HepG2 (cell line): ENCODE measurements around the gene CENPW. TPM values are rescaled to one million over a fixed set of nuclear protein-coding genes. Genes with fewer than 3 reads are reported as not detected.

Experiments used
- ARID2 ChIP-seq: sonication (generic); formaldehyde crosslinking; IDR thresholded peaks from 2 replicates; pipeline ENCODE4 v1.8.1; 2022; ENCODE audit warnings: mild to moderate bottlenecking, missing genetic modification reagents, borderline replicate concordance
- CBX5 ChIP-seq: sonication (generic); formaldehyde crosslinking; IDR thresholded peaks from 2 replicates; pipeline ENCODE4 v1.4.0; 2020; ENCODE audit warnings: missing genetic modification reagents, borderline replicate concordance
- CHCHD3 ChIP-seq: sonication (generic); formaldehyde crosslinking; IDR thresholded peaks from 2 replicates; pipeline ENCODE4 v1.8.0; 2022; ENCODE audit warnings: mild to moderate bottlenecking, missing genetic modification reagents, moderate library complexity
- CHD2 ChIP-seq: IDR thresholded peaks from 2 replicates; pipeline ENCODE4 v1.6.1; 2011; ENCODE audit warnings: low read depth, low read length, improper control_type of control experiment
- TAF1 ChIP-seq: sonication (generic); formaldehyde crosslinking; IDR thresholded peaks from 2 replicates; pipeline ENCODE4 v1.4.0; 2020; ENCODE audit warnings: missing genetic modification reagents
- ZNF256 ChIP-seq: sonication (generic); formaldehyde crosslinking; conservative IDR thresholded peaks from 2 replicates; pipeline ENCODE4 v1.4.0; 2020; ENCODE audit warnings: missing genetic modification reagents
- ZNF382 ChIP-seq: sonication (generic); formaldehyde crosslinking; IDR thresholded peaks from 2 replicates; pipeline ENCODE4 v1.5.0; 2020; ENCODE audit warnings: missing genetic modification reagents, mild to moderate bottlenecking, borderline replicate concordance
- ZNF431 ChIP-seq: sonication (generic); formaldehyde crosslinking; IDR thresholded peaks from 2 replicates; pipeline ENCODE4 v1.9.0; 2022; ENCODE audit warnings: missing genetic modification reagents, low read depth, mild to moderate bottlenecking, borderline replicate concordance
- ZNF547 ChIP-seq: sonication (generic); formaldehyde crosslinking; IDR thresholded peaks from 2 replicates; pipeline ENCODE4 v1.5.1; 2020; ENCODE audit warnings: mild to moderate bottlenecking, missing genetic modification reagents
- ZNF589 ChIP-seq: sonication (generic); formaldehyde crosslinking; conservative IDR thresholded peaks from 2 replicates; pipeline ENCODE4 v1.8.0; 2022; ENCODE audit warnings: mild to moderate bottlenecking, moderate library complexity, missing genetic modification reagents
- ZNF629 ChIP-seq: sonication (generic); formaldehyde crosslinking; conservative IDR thresholded peaks from 2 replicates; pipeline ENCODE4 v1.5.0; 2020; ENCODE audit warnings: missing genetic modification reagents
- ZNF83 ChIP-seq: sonication (generic); formaldehyde crosslinking; IDR thresholded peaks from 2 replicates; pipeline ENCODE4 v1.4.0; 2020; ENCODE audit warnings: missing genetic modification reagents, mild to moderate bottlenecking, borderline replicate concordance
- polyA plus RNA-seq, 8 experiments: library from polyadenylated mRNA; depleted of rRNA in 3 of 8; stranded (reverse) in 7 of 8; unstranded in 1 of 8; fragments of >200 nt; fragmentation: Illumina TruSeq in 4 of 8; extraction: Trizol in 4 of 8; gene quantifications; 2 replicates each; pipeline versions ENCODE4 v1.2.1 to v1.2.3, GENCODE V29; 2011 to 2016; ENCODE audit warnings: low read depth in 4 of 8, missing spikeins in 1 of 8, mixed read lengths in 1 of 8; ENCODE audit not compliant: insufficient read depth in 1 of 8
- total RNA-seq, 5 experiments: library from RNA; depleted of rRNA; stranded (reverse); fragments of >200 nt; fragmentation: Illumina TruSeq; extraction: Trizol; gene quantifications; 2 replicates each; pipeline ENCODE4 v1.2.3, GENCODE V29; 2016; ENCODE audit warnings: low read depth in 1 of 5
- TF ChIP-seq, protein P1 (sequence below): sonication (generic); formaldehyde crosslinking; IDR thresholded peaks from 2 replicates; pipeline ENCODE4 v1.4.0; 2020; ENCODE audit warnings: mild to moderate bottlenecking, missing genetic modification reagents
- TF ChIP-seq, protein P2 (sequence below): sonication (generic); formaldehyde crosslinking; IDR thresholded peaks from 2 replicates; pipeline ENCODE4 v1.4.0; 2020; ENCODE audit warnings: missing genetic modification reagents
- TF ChIP-seq, protein P3 (sequence below): sonication (generic); formaldehyde crosslinking; IDR thresholded peaks from 2 replicates; pipeline ENCODE4 v1.5.0; 2020; ENCODE audit warnings: missing genetic modification reagents
- TF ChIP-seq, protein P4 (sequence below), 2 experiments: sonication (generic) in 1 of 2; formaldehyde crosslinking in 1 of 2; IDR thresholded peaks; 2 replicates each; pipeline versions ENCODE4 v1.4.0 to v1.6.1; 2016 to 2020; ENCODE audit warnings: borderline replicate concordance in 1 of 2, low read depth in 1 of 2, mild to moderate bottlenecking in 1 of 2, missing genetic modification reagents in 1 of 2
- TF ChIP-seq, protein P5 (sequence below): sonication (generic); formaldehyde crosslinking; IDR thresholded peaks from 2 replicates; pipeline ENCODE4 v1.9.0; 2022; ENCODE audit warnings: low read depth, missing genetic modification reagents
- TF ChIP-seq, protein P6 (sequence below): sonication (generic); formaldehyde crosslinking; IDR thresholded peaks from 2 replicates; pipeline ENCODE4 v1.4.0; 2020; ENCODE audit warnings: mild to moderate bottlenecking, missing genetic modification reagents

Gene CENPW
- total and polyA plus RNA-seq, 2 of the 13 experiments (the other 11 are each of a cell fraction or from before 2014, with no cell fraction given), result 8.6 to 94.7 TPM

DNA sequence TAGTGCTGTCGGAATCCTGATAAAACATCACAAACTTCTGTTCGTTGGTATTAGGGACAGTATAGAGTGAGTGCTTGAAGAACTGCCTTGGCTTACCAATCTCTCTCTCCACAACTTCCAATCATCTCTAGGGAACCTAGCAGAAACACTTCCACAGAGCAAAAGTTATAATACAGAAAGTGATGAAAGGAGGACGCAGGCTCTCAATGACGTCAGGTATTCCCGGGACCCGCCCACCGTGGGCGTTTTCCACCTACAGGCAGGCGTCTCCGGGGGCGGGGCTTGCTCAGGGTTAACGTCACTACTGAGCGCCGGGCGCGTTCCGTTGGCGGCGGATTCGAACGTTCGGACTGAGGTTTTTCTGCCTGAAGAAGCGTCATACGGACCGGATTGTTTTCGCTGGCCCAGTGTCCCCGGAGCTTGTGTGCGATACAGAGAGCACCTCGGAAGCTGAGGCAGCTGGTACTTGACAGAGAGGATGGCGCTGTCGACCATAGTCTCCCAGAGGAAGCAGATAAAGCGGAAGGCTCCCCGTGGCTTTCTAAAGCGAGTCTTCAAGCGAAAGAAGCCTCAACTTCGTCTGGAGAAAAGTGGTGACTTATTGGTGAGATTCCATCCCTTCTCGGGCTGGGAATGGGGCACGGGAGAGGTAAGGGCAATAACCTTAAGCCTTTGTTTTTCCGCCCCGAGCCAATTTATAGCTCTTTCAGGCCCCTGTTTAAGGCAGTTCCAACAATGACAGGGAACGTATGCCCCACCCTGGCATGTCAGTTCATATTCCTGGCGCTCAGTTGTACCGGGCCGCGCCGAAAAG lies at the start of gene CENPW (continued):
- TF ChIP-seq, protein P1, sequence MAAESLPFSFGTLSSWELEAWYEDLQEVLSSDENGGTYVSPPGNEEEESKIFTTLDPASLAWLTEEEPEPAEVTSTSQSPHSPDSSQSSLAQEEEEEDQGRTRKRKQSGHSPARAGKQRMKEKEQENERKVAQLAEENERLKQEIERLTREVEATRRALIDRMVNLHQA (CRISPR knock-in tag), result no peak
- TF ChIP-seq CHD2, result no peak
- TF ChIP-seq, protein P2, sequence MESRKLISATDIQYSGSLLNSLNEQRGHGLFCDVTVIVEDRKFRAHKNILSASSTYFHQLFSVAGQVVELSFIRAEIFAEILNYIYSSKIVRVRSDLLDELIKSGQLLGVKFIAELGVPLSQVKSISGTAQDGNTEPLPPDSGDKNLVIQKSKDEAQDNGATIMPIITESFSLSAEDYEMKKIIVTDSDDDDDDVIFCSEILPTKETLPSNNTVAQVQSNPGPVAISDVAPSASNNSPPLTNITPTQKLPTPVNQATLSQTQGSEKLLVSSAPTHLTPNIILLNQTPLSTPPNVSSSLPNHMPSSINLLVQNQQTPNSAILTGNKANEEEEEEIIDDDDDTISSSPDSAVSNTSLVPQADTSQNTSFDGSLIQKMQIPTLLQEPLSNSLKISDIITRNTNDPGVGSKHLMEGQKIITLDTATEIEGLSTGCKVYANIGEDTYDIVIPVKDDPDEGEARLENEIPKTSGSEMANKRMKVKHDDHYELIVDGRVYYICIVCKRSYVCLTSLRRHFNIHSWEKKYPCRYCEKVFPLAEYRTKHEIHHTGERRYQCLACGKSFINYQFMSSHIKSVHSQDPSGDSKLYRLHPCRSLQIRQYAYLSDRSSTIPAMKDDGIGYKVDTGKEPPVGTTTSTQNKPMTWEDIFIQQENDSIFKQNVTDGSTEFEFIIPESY (CRISPR knock-in tag), result no peak
- TF ChIP-seq, protein P3, sequence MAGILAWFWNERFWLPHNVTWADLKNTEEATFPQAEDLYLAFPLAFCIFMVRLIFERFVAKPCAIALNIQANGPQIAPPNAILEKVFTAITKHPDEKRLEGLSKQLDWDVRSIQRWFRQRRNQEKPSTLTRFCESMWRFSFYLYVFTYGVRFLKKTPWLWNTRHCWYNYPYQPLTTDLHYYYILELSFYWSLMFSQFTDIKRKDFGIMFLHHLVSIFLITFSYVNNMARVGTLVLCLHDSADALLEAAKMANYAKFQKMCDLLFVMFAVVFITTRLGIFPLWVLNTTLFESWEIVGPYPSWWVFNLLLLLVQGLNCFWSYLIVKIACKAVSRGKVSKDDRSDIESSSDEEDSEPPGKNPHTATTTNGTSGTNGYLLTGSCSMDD (CRISPR knock-in tag), result no peak
- no peak for TF ChIP-seq ARID2 (CRISPR knock-in tag)
- TF ChIP-seq, protein P4, sequence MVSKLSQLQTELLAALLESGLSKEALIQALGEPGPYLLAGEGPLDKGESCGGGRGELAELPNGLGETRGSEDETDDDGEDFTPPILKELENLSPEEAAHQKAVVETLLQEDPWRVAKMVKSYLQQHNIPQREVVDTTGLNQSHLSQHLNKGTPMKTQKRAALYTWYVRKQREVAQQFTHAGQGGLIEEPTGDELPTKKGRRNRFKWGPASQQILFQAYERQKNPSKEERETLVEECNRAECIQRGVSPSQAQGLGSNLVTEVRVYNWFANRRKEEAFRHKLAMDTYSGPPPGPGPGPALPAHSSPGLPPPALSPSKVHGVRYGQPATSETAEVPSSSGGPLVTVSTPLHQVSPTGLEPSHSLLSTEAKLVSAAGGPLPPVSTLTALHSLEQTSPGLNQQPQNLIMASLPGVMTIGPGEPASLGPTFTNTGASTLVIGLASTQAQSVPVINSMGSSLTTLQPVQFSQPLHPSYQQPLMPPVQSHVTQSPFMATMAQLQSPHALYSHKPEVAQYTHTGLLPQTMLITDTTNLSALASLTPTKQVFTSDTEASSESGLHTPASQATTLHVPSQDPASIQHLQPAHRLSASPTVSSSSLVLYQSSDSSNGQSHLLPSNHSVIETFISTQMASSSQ (IDR thresholded peaks at IDR 0.05; ENCODE audit: low read depth), result no peak
- TF ChIP-seq, protein P4 (CRISPR knock-in tag; IDR thresholded peaks at IDR 0.05; ENCODE audit: borderline replicate concordance), result peak; percentile 59; the same call in 1 of the 2 replicates
- no peak for TF ChIP-seq ZNF382 (CRISPR knock-in tag)
- no peak for TF ChIP-seq ZNF547 (CRISPR knock-in tag)
- no peak; the same call in 1 of the 2 replicates for TF ChIP-seq ZNF589 (CRISPR knock-in tag)
- TF ChIP-seq CHCHD3 (CRISPR knock-in tag), result no peak
- 0 out of 2 replicates have a peak, but pooled peaks have one; percentile 66 for TF ChIP-seq ZNF256 (CRISPR knock-in tag)
- TF ChIP-seq, protein P5, sequence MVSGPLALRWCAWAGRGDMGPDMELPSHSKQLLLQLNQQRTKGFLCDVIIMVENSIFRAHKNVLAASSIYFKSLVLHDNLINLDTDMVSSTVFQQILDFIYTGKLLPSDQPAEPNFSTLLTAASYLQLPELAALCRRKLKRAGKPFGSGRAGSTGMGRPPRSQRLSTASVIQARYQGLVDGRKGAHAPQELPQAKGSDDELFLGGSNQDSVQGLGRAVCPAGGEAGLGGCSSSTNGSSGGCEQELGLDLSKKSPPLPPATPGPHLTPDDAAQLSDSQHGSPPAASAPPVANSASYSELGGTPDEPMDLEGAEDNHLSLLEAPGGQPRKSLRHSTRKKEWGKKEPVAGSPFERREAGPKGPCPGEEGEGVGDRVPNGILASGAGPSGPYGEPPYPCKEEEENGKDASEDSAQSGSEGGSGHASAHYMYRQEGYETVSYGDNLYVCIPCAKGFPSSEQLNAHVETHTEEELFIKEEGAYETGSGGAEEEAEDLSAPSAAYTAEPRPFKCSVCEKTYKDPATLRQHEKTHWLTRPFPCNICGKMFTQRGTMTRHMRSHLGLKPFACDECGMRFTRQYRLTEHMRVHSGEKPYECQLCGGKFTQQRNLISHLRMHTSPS, result no peak
- TF ChIP-seq TAF1 (CRISPR knock-in tag), result peak; percentile 70; the same call in 1 of the 2 replicates
- TF ChIP-seq ZNF83 (CRISPR knock-in tag), result no peak
- TF ChIP-seq, protein P6, sequence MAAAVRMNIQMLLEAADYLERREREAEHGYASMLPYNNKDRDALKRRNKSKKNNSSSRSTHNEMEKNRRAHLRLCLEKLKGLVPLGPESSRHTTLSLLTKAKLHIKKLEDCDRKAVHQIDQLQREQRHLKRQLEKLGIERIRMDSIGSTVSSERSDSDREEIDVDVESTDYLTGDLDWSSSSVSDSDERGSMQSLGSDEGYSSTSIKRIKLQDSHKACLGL, result no peak
- no peak; the same call in 1 of the 2 replicates for TF ChIP-seq CBX5 (CRISPR knock-in tag)
- no peak; the same call in 1 of the 2 replicates for TF ChIP-seq ZNF431
- TF ChIP-seq ZNF629, result 0 out of 2 replicates have a peak, but pooled peaks have one; percentile 27
